ENCODE measurements around the gene CEP44. TPM values are rescaled to one million over a fixed set of nuclear protein-coding genes. Genes with fewer than 3 reads are reported as not detected.

Gene CEP44
- total RNA-seq: 11.5 and 13.6 TPM in 2 replicates

DNA sequence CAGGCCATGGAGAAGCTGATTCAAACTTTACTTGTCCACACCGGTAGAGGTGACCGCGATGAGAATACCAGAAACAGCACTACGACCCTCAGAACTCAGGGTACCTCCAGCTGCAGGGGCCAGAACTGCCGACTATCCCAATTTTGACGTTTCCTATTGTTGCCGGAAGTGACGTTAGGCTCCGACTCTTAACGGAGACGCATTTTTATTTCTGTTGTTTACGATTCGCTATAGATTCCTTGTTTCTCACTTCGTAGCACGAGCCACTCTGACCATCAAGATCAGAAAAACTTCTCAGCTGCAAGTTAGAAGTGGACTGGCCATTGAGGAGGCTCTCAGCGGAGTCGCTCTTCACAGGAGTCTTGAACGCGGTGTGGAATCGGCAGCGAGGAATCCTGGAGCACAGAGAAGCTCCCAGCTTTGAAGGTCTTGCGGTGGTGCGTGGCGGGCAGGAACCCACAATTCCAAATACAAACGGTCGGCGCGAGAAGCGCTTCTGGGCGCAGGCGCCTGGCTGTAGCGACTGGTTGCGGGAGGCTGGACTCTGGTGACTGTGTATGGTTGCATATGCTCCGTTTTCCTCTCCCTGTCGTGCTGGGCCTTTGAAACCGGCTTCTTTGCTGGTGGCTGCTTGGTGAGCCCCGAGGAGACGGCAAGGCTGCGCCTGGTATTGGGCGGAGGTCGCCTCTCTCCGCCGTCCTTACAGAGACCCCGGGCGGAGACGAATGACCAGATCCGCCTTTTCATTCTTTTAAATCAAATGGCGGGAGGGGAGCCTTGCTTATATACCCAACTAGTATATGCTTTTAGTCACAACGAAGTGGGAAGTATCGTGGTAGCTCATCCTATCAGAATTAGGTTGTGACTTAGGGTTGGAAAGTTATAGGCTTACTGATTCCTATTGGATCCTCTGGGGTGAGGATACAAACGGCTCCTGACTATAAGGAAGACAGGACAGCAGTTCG is at the start of gene CEP44, which contains the start of gene FBXO8:
CEP44 (plus strand) TSS at position 405 of the 965 bp plus-strand sequence. CDS start 15,211 bp downstream, outside the sequence.
FBXO8 (minus strand) TSS at position 161 of the 965 bp plus-strand sequence. CDS start 20,575 bp downstream, outside the sequence.

Other genes with a start within 250 kb of the CEP44 start
- gene FBXO8, start 244 bp upstream of the CEP44 start, total RNA-seq: 26.0 and 46.2 TPM in 2 replicates
- 0.17 and 0.20 TPM in 2 replicates for gene HPGD, start 238.6 kb downstream of the CEP44 start, total RNA-seq